B cell (primary cell): ENCODE data around the gene TUBB4B.

Experiments used
- CTCF ChIP-seq: fragments of 200-600 bp; IDR thresholded peaks from one replicate; pipeline ENCODE4 v1.8.0; 2022; ENCODE audit warnings: antibody characterized with exemption, mild to moderate bottlenecking
- EZH2 ChIP-seq: IDR thresholded peaks from 2 replicates; pipeline ENCODE4 v1.6.1; 2012; ENCODE audit warnings: borderline replicate concordance, low read depth, mild to moderate bottlenecking, moderate library complexity, low read length; ENCODE audit not compliant: insufficient read depth, poor library complexity, severe bottlenecking

- TF ChIP-seq CTCF (no peak), EZH2 (no peak)
These were observed 9.5 kb downstream of the TUBB4B start for GRCh38 chr9:137250329-137251193.
